GM18951 (cell line): ENCODE data around the gene RIN3.

Experiments used
- POLR2A ChIP-seq: IDR thresholded peaks from 4 replicates; pipeline ENCODE4 v1.6.1; 2011; ENCODE audit warnings: mild to moderate bottlenecking; ENCODE audit not compliant: insufficient read length, insufficient read depth; ENCODE audit errors: extremely low read depth
- in situ Hi-C: fragments of 300-500 bp; cut with MboI; formaldehyde crosslinking; loops from one replicate; pipeline ENCODE4 v1.12.0; 2022; ENCODE audit warnings: low sequenced_read_pairs, mixed read lengths, inconsistent platforms; ENCODE audit not compliant: unreplicated experiment

Gene RIN3

DNA sequence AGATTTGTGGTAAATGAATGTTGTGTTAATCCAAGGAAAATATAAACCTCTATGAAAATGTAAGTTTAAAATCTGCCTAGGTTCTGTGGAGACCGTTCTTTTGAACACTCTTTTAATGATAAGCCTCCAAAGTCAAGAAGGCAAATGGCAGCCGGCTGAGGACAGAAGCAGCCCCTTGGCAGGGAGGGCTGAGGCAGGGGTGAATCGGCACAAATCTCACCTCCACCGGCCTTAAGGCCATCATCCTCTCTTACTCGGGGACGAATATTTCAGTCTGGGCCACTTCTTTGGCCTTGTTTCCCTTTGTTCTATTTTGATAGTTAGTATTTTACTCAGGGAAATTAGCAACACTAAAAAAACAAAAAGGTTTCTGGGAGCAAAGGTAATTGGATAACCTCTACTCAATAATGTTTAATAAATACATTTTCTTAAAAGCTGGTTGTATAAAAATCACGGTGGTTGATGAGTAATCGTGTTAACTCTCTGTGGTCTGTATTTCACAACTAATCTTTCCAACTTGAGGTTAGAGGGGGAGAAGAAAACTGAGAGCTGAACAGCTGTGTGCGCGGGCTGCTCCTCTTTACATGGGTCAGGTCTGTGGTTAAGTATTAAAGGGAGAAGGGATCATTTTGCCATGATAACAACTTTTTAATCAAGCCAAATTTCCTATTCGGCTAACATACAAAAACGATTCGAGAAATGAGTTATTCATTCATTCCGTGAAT, 216.2 kb downstream of the RIN3 start:
- in situ Hi-C loops: no loop called here
- no peak for TF ChIP-seq POLR2A

GRCh38 chr14:92731622-92732115, 218.1 kb downstream of the RIN3 start:
- in situ Hi-C loops: no loop called here
- no peak for TF ChIP-seq POLR2A

- TF ChIP-seq POLR2A: no peak
- in situ Hi-C loops: no loop called here
Observed at GRCh38 chr14:92733007-92733406, 219.4 kb downstream of the RIN3 start.

DNA sequence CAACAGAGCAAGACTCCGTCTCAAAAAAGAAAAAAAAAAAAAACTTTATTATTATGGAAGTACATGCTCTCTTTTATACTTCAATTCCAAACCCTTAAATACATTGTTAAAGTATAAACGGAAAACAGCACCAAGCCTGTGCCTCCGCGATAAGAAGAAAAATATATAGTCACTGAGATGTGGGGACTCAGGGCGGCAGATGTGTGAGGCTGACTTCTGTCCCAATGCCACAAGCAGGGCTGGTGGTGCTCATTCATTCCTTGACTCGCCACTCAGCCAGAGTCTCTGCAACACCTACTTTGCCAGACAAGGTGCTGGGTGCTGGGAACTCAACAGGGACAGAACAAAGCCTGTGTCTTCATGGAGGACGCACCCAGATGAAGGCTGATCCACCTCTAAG, 221.0 kb downstream of the RIN3 start:
- TF ChIP-seq POLR2A: no peak
- in situ Hi-C loops: no loop called here

- in situ Hi-C loops: no loop called here
Observed at GRCh38 chr14:92735344-92735743, 221.8 kb downstream of the RIN3 start.

DNA sequence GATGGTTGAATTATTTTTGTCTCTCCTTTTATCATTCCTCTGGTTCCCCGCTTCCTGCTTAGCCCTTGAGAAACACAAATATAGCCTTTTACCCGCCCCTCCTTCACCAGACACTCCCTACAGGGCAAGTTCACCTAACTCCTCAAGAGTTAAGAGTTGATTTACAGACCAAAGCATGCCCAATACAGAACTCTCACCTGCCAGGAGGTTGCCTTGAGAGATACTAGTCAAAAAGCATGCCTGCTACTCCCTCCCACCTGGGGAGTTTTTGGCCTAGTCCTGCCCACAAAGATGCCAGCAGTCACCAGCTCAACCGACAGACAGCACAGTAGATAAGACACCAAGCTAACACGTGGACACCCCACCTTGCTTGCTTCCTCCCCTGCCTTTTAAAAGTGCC, 223.6 kb downstream of the RIN3 start:
- TF ChIP-seq POLR2A: no peak
- in situ Hi-C loops: no loop called here

More at GRCh38 chr14:92735344-92735743, 221.8 kb downstream of the RIN3 start:
- no peak for TF ChIP-seq POLR2A

GRCh38 chr14:92737619-92738188, 224.1 kb downstream of the RIN3 start:
- TF ChIP-seq POLR2A: no peak
- in situ Hi-C loops: no loop called here
